Purkinje cell (primary cell): Measurements from ENCODE around the gene NUDT14. TPM values are rescaled to one million over a fixed set of nuclear protein-coding genes. Genes with fewer than 3 reads are reported as not detected.

Experiments used
- polyA plus RNA-seq: library from polyadenylated mRNA; unstranded; fragments of >200 nt; fragmentation: Nextera tagmentation; gene quantifications from 2 replicates; pipeline ENCODE4 v1.2.1, GENCODE V29; 2014

Gene NUDT14
- polyA plus RNA-seq, result 2.7 and 10.0 TPM in 2 replicates

GRCh38 chr14:105180592-105181548 lies at the start of gene NUDT14:
TSS of gene NUDT14 (minus strand) at chr14:105181312. CDS start at chr14:105181209, 103 bp downstream.

GRCh38 chr14:105168496-105168978 lies 12.6 kb downstream of the NUDT14 start, which contains the start of gene JAG2:
TSS of gene JAG2 (minus strand) at chr14:105168776. CDS start at chr14:105168420, 356 bp downstream.

Other genes with a start within 250 kb of the NUDT14 start
- 3.8 and 6.1 TPM in 2 replicates for gene AHNAK2, start 202.9 kb downstream of the NUDT14 start, polyA plus RNA-seq
- gene CLBA1, start 195.5 kb downstream of the NUDT14 start, polyA plus RNA-seq, result 1.5 and 5.5 TPM in 2 replicates
- 0.36 and 1.2 TPM in 2 replicates for gene CDCA4, start 160.2 kb downstream of the NUDT14 start, polyA plus RNA-seq
- 0.20 and 0.22 TPM in 2 replicates for gene GPR132, start 115.9 kb downstream of the NUDT14 start, polyA plus RNA-seq
- gene JAG2, start 12.5 kb downstream of the NUDT14 start, polyA plus RNA-seq, result 0.31 and 0.95 TPM in 2 replicates
- gene BTBD6, start 67.2 kb upstream of the NUDT14 start, polyA plus RNA-seq, result 4.8 and 8.9 TPM in 2 replicates
- 0.60 and 1.3 TPM in 2 replicates for gene BRF1, start 119.7 kb upstream of the NUDT14 start, polyA plus RNA-seq
- gene PACS2, start 133.4 kb upstream of the NUDT14 start, polyA plus RNA-seq, result 0.98 and 2.0 TPM in 2 replicates
- gene TEX22, start 217.2 kb upstream of the NUDT14 start, polyA plus RNA-seq, result not detected in 2 replicates
- gene MTA1, start 238.5 kb upstream of the NUDT14 start, polyA plus RNA-seq, result 2.0 and 2.6 TPM in 2 replicates